GM19043 (cell line): Measurements from ENCODE around the gene CSNK1G2.

ENCODE experiments used
- ATAC-seq: cut with Tn5 transposase; IDR thresholded peaks from one replicate; pipeline ENCODE4 v1.9.1; 2021; ENCODE audit warnings: low read depth; ENCODE audit not compliant: unreplicated experiment

Gene CSNK1G2

GRCh38 chr19:1962674-1963073 lies 21.7 kb downstream of the CSNK1G2 start:
- ATAC-seq = no peak

- ATAC-seq = no peak
These were observed 26.2 kb downstream of the CSNK1G2 start for GRCh38 chr19:1967087-1967608.

- no peak for ATAC-seq
These were observed 27.6 kb downstream of the CSNK1G2 start for GRCh38 chr19:1968279-1969175.

DNA sequence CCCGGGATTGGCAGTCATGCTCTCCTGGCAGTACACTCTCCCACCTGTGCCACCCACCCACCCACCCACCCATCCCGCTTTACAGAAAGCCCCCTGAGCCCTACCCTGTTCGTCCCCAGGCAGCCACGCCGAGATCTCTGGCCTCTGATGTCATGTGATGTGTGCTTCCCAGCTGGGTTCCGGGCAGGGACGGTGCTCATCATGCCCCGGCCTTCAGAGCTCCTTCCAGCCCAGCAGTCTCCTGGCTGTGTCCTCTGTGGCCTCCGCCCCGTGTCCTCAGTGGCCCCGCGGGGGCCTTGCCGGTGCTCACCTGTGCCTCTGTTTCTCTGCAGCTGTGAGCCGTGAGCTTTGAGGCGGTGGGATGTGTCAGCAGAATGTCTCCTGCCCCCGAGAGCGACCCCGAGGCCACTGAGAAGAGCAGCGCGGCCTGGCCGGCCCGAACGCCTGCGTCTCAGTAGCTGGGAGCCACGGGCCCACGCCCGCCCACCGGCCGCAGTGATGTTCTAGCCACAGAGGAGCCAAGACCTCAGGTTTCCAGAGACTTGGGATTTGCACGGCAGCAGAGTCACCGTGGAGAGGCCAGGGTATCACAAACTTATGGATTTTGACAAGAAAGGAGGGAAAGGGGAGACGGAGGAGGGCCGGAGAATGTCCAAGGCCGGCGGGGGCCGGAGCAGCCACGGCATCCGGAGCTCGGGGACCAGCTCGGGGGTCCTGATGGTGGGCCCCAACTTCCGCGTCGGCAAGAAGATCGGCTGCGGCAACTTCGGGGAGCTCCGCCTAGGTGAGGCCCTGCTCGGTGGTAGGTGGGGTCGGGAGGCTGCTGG lies 28.4 kb downstream of the CSNK1G2 start:
- ATAC-seq = no peak

- no peak for ATAC-seq
These were observed 29.2 kb downstream of the CSNK1G2 start for GRCh38 chr19:1970003-1970805.

GRCh38 chr19:1970806-1971502 lies 30.0 kb downstream of the CSNK1G2 start:
- no peak for ATAC-seq

- ATAC-seq = no peak
These were observed 33.6 kb downstream of the CSNK1G2 start for GRCh38 chr19:1974381-1975161.

DNA sequence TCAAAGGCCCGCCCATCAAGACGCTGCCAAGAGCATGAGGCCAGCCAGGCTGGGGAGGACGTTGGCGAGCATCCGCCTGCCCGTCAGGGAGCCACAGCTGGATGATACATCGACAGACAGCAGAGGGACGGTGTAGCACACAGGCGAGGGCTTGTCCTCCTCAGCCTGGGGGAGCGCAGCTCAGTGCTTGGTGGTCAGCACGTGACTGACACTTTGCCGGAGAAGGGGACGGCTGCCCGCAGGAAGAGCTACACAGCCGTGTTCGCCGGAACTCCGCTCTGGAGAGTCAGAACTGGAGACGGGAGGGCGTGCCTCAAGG lies 34.1 kb downstream of the CSNK1G2 start:
- no peak for ATAC-seq

- no peak for ATAC-seq
These were observed 36.1 kb downstream of the CSNK1G2 start for GRCh38 chr19:1977120-1977519.

DNA sequence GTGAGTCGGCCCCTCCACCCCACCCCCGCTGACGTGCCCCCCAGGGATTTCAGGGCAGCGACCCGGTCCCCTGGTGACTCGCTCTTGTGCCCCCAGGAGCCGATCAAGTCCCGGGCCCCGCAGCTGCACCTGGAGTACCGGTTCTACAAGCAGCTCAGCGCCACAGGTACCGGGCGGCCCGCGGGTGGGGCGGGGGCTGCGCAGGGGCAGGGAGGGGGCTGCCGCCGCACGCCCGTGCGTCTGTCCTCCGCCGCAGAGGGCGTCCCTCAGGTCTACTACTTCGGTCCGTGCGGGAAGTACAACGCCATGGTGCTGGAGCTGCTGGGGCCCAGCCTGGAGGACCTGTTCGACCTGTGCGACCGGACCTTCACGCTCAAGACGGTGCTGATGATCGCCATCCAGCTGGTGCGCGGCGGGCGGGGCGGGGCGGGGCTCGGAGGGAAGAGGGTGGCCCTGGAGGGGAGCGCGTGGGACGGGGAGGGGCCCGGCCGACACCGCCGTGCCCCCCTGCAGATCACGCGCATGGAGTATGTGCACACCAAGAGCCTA lies 37.4 kb downstream of the CSNK1G2 start:
- ATAC-seq = no peak

DNA sequence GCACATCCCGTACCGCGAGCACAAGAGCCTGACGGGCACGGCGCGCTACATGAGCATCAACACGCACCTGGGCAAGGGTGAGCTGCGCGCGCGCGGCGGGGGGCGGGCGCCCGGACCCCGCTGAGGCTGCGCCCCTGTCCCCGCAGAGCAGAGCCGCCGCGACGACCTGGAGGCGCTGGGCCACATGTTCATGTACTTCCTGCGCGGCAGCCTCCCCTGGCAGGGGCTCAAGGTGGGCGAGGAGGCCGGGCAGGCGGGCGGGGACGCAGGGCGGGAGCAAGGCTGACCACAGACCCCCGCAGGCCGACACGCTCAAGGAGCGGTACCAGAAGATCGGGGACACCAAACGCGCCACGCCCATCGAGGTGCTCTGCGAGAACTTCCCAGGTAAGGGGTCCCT lies 38.0 kb downstream of the CSNK1G2 start:
- ATAC-seq = no peak

DNA sequence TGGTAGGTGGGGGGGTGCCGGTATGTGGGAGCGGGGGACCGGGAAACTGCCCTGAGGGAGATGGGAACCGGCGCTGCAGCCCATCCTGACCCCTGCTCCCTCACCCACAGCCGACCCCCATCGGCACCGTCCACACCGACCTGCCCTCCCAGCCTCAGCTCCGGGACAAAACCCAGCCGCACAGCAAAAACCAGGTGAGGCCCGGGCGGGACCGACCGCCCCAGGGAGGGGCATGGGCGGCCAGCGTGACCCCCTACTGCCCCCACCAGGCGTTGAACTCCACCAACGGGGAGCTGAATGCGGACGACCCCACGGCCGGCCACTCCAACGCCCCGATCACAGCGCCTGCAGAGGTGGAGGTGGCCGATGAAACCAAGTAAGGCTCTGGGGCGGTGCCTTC lies 38.7 kb downstream of the CSNK1G2 start:
- no peak for ATAC-seq

GRCh38 chr19:1980091-1980808 lies 39.3 kb downstream of the CSNK1G2 start:
- no peak for ATAC-seq

DNA sequence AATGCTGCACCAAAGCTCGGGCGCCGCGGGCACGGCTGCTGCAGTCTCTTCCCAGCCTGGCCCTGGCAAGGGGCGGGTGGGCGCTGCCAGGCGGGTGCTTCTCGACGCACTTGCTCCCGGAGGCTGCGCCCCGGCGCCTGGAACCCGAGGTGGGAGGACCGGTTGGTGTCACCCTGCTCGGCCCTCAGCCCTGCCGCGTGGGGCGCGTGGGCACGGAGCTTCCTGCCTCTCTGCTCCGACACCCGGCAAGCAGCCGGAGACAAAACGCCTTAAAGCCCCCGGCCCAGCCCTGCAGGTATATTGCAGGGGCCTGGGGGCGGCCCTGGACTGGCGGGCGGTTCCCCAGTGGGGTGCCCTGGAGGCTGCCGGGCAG lies 39.8 kb downstream of the CSNK1G2 start:
- ATAC-seq = no peak

DNA sequence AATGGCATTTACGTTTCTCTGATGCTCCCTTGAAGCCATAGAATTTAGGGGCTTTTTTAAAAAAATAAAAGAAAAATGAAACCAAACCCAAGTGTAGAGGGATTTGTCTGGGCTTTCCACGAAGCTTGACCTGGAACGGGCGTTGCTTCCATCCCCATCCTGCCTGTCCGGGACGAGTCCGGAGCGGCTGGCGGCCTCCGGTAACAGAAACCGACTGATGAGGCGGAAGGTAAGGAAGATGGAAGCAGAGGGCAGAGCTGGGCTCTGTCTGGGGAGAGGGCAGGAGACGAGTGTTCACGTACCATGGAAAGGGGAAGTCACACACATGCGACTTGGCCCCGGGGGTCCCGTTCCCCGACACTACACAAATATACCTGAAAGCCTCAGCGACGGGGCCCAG lies 40.3 kb downstream of the CSNK1G2 start:
- no peak for ATAC-seq

- no peak for ATAC-seq
These were observed 43.4 kb downstream of the CSNK1G2 start for GRCh38 chr19:1984357-1984756.

- no peak for ATAC-seq
These were observed 44.8 kb downstream of the CSNK1G2 start for GRCh38 chr19:1985588-1986356.
